NK-92 treated with Interleukin-12 subunit alpha and Interleukin-12 subunit beta, amount 100 ng/mL, for 24 hours (cell line): ENCODE results near the gene PPFIA4.

ENCODE experiments used
- DNase-seq: peaks from one replicate; lab custom pipeline; 2025; lab: John Stamatoyannopoulos, UW

Gene PPFIA4

GRCh38 chr1:203040513-203041275 lies 14.4 kb downstream of the PPFIA4 start:
- no peak for DNase-seq

DNA sequence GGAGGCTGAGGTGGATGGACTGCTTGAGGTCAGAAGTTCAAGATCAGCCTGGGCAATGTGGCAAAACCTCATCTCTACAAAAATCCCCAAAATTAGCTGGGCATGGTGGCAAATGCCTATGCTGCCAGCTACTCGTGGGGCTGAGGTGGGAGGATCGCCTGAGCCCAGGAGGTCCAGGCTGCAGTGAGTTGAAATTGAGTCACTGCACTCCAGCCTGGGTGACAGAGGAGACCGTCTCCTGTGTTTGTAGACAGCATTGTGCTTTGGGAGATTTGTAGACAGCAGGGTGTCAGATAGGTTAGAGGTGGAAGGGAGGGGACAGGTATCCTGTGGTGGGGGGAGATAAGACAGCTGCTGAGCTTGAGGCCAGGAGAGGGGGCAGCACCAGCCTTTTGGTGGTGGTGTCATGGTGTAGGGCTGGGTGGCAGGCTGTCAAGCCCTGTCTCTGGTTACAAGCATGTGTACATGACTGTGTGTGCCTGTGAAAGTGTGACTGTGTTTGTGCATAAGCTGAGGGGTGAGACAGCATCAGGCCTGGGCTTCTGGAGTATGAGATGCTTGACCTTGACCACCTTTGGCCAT lies 15.2 kb downstream of the PPFIA4 start:
- no peak for DNase-seq

GRCh38 chr1:203043830-203044545 lies 17.7 kb downstream of the PPFIA4 start:
- no peak for DNase-seq

DNA sequence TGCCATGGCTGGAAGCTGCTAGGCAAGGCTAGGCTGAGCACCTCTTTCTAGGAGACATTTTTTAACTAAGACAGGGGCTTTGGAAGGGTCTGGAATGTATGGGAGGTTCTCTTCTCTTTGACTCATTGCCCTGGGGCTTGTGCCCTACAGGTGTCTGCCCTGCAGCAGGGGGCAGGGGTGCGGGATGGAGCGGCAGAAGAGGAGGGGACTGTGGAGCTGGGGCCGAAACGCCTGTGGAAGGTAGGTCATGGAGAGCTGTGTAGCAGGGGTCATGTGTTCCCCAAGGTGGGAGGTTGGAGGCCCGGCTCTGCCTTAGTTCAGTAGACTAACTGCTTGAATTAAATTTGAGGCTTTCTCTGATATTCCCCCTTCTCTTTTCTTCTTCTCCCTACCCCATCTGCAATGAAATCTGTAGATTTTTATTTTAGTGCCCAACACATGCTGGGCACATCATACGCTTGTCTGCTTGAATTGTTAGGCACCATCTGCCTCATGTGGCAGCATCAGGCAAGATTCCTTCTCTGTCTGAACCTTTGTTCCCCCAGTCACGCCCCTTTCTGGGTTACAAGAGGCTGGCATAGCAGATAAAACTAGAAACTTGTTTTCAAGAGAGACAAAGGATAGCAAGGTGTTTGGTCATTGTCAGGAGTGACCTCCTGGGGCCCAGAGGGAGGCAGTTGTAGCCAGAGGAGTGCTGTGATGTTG lies 18.4 kb downstream of the PPFIA4 start:
- no peak for DNase-seq

DNA sequence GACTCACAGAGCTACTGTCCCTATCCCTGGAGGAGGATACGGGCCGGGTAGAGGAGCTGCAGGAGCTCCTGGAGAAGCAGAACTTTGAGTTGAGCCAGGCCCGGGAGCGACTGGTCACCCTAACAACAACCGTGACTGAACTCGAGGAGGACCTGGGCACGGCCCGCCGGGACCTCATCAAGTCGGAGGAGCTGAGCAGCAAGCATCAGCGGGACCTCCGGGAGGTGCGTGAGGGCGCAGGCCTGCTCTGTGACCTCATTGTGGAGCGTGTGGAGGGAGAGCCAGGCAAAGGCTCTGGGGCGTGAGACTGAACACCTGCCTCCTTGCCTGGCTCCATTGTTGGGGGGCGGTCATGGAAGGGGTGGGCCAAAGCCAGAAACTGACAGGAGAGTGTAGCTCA lies 19.0 kb downstream of the PPFIA4 start:
- no peak for DNase-seq

DNA sequence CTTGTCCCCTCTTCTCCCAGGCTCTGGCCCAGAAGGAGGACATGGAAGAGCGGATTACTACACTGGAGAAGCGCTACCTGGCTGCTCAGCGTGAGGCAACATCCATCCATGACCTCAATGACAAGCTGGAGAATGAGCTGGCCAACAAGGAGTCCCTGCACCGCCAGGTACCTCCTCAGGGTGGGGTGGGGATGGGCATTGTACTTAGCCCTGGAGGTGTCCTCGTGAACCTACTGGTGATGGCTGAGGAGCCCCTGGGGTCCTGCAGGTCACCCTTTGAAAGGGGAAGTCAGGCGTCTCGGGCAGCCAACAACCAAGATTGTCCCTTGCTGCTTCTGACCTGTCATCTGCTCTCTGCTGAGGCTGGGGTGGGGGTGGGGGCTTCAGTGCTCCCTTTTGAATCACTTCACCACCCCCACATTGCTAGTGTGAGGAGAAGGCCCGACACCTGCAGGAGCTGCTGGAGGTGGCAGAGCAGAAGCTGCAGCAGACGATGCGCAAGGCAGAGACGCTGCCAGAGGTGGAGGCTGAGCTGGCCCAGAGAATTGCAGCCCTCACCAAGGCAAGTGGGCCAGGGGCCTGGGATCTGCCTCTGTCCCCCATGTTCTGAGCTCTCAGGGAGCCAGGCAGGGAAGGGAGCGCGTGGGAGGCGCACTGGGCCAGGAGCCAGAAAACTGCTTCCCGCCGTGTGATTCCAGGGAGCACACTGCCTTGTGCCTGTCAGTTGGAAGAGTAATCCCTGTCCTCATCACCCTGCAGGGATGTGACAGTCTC lies 19.7 kb downstream of the PPFIA4 start:
- DNase-seq, result no peak

- DNase-seq, result no peak
These were observed 20.8 kb downstream of the PPFIA4 start for GRCh38 chr1:203046984-203047630.

DNA sequence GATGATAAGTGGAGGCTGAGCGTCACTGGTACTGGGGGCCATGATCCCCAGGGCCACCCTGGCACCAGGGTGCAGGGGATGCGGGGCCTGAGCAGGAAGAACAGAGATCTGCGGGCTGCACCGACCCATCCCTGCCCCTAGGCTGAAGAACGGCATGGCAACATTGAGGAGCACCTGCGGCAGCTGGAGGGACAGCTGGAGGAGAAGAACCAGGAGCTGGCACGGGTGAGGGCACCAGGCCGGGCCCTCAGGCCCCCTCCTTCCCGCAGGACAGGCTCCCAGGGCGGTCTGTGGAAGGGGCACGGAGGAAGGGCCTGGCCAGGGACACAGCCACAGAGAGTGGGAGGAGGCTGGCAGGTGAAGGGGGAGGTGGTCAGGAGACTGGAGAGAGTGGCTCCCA lies 21.8 kb downstream of the PPFIA4 start:
- DNase-seq, result no peak

GRCh38 chr1:203048555-203049051 lies 22.3 kb downstream of the PPFIA4 start:
- no peak for DNase-seq

- DNase-seq, result no peak
These were observed 22.8 kb downstream of the PPFIA4 start for GRCh38 chr1:203049077-203049476.

DNA sequence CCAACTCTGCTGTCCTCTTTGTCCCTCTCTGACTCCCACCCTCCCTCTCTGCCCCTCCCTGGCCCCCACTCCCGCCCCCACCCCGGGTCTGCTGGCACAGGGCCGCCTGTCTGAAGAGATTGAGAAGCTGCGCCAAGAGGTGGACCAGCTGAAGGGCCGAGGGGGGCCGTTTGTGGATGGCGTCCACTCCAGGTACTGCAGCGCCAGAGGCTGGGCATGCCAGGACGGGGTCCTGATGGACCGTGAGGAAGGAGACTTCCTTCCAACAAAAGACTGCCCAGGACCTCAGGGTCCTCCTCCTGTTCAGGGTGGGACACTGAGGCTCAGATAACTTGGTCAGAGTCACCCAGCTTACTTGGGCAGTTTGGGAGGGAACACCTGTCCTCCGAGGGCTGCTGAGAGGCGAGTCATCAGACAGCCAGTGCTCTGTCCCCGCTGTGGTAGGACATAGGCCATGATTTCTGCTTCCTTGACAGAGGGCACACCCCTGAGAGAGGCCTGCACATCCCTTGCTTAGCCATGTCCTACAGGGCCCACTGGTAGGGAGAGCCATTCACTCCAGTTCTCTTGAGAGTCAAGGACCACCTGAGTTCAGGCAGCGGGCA lies 23.4 kb downstream of the PPFIA4 start:
- DNase-seq, result no peak

GRCh38 chr1:203050826-203051225 lies 24.5 kb downstream of the PPFIA4 start:
- DNase-seq, result no peak

DNA sequence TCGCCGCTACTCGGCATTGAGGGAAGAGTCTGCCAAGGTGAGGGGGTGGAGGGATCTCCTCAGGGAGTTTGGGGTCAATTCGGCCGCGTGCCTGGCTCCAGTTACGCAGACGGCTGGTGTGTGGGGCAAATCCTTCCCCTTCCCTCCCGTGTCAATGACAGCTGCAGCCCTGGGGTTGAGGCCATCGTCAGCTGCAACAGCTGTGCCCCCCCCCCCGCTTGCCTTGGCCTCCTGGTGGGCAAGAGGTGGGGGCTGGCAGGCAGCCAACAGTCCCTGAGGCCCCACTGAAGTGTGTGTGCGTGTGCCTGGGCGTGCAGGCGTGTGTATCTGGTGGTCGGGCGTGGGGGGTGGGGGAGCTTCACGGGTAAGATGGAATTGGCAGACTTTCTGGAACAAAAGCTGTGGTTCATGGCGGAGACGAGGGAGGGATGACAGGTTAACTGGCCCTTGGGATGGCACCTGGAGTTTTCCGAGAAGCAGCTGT lies 25.6 kb downstream of the PPFIA4 start:
- DNase-seq, result no peak

GRCh38 chr1:203052601-203053000 lies 26.3 kb downstream of the PPFIA4 start:
- no peak for DNase-seq

DNA sequence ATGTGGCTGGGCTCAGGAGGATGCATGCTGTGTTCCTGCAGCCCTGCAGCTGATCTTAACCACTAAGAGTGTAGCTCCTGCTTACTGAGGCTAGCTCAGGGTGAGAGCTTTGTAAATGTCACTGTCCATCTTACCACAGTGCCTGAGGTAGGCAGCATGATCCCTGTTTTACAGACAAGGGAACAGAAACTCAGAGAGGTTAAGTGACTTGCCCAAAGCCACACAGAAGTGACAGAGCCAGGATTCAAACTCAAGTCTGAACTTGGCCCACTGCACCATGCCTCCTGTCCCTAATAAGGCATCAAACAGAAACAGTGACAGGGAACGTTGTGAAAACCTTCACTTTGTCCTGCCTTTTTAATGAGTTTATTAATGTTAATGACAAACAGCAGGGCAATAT lies 27.9 kb downstream of the PPFIA4 start:
- no peak for DNase-seq

DNA sequence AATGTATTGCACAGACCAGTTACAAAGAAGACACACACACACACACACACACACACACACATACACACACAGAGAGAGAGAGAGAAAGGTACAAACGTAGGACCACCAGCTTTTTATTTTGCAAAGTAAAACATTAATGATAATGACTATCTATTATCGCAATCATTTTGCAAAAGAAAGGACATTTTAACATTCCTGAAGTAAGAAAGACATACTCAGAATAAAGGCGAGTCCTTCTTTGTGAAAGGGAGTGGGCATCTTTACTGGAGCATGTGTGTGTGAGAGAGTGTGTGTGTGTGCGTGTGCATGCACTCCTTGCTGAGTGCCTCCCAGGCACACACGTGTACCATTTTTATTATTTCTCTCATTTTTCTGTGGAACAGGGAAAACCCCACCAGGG lies 28.4 kb downstream of the PPFIA4 start:
- no peak for DNase-seq

- DNase-seq, result no peak
These were observed 29.0 kb downstream of the PPFIA4 start for GRCh38 chr1:203055161-203055799.

- DNase-seq, result no peak
These were observed 29.7 kb downstream of the PPFIA4 start for GRCh38 chr1:203056012-203056411.

DNA sequence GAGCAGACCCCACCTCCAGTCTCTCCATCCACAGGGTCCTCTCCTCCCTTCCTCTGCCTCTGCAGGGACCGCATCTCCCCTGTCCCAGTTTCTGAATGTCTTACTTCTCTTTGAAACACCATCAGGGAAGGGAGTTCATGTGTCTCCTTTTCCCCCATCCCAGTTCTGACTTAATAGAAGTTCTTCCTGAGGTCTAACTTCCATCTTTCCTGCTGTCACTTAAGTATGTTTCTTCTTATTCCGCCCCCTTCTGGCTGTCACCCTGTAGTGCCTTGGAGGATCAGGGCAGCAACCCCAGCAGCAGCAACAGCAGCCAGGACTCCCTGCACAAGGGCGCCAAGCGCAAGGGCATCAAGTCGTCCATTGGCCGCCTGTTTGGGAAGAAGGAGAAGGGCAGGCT lies 30.2 kb downstream of the PPFIA4 start:
- DNase-seq, result no peak
